ENCODE results near the gene PRRG1. TPM values are rescaled to one million over a fixed set of nuclear protein-coding genes. Genes with fewer than 3 reads are reported as not detected.

Gene PRRG1
- total RNA-seq, 2 experiments from 2014 or later = not detected

- ChIA-PET CTCF (ENCODE audit: unreplicated experiment) (no interaction called here), POLR2A (no interaction called here)
- Histone ChIP-seq H3K4me2 (ENCODE audit: low read length) (no peak overlapping the region), H3K36me3 (ENCODE audit: insufficient read depth, low read length) (no peaks in the 10 kb centered on the region), H4K20me1 (ENCODE audit: insufficient read depth, low read length) (no peaks in the 10 kb centered on the region), H3K9me2 (ENCODE audit: insufficient read depth, low read length) (no peaks in the 10 kb centered on the region), H3K4me1 (ENCODE audit: insufficient read depth, low read length, poor library complexity, severe bottlenecking) (no peaks in the 10 kb centered on the region), H3K4me3 (ENCODE audit: low read depth, low read length, poor library complexity, severe bottlenecking) (no peak overlapping the region), H3K79me2 (ENCODE audit: insufficient read depth, low read depth, low read length) (no peaks in the 10 kb centered on the region), H3K9me3 (ENCODE audit: low read length) (no peaks in the 10 kb centered on the region), H3K27ac (ENCODE audit: low read depth, low read length, poor library complexity, severe bottlenecking) (no peak overlapping the region), H2AFZ (ENCODE audit: low read length) (no peak overlapping the region)
- intact Hi-C loops (cut with micrococcal nuclease; ENCODE audit: unreplicated experiment) = no loop called here
- no peak for TF ChIP-seq CTCF (conservative IDR thresholded peaks at IDR 0.05; ENCODE audit: low read length)
- no peak for TF ChIP-seq EZH2phosphoT487 (IDR thresholded peaks at IDR 0.05; ENCODE audit: borderline replicate concordance, low read depth, low read length)
- no peak for DNase-seq (ENCODE audit: low spot score)
- no TSS peak for BruUV-seq (replicated peaks)
Measured at GRCh38 chrX:37330642-37331041, 18.5 kb upstream of the PRRG1 start.

- H3K79me2 ChIP-seq (ENCODE audit: insufficient read depth, low read depth, low read length) = no peaks in the 10 kb centered on the region
- BruUV-seq (replicated peaks) = no TSS peak
- no peak overlapping the region for H3K27ac ChIP-seq (ENCODE audit: low read depth, low read length, poor library complexity, severe bottlenecking)
- ChIA-PET POLR2A (no interaction called here), CTCF (ENCODE audit: unreplicated experiment) (no interaction called here)
- intact Hi-C loops (cut with micrococcal nuclease; ENCODE audit: unreplicated experiment) = no loop called here
- no peak overlapping the region for H2AFZ ChIP-seq (ENCODE audit: low read length)
- H3K9me2 ChIP-seq (ENCODE audit: insufficient read depth, low read length) = no peaks in the 10 kb centered on the region
- TF ChIP-seq EZH2phosphoT487 (IDR thresholded peaks at IDR 0.05; ENCODE audit: borderline replicate concordance, low read depth, low read length) (no peak), CTCF (conservative IDR thresholded peaks at IDR 0.05; ENCODE audit: low read length) (no peak)
- no peak overlapping the region for H3K4me2 ChIP-seq (ENCODE audit: low read length)
- H3K36me3 ChIP-seq (ENCODE audit: insufficient read depth, low read length) = no peaks in the 10 kb centered on the region
- H3K4me3 ChIP-seq (ENCODE audit: low read depth, low read length, poor library complexity, severe bottlenecking) = no peak overlapping the region
- no peaks in the 10 kb centered on the region for H3K4me1 ChIP-seq (ENCODE audit: insufficient read depth, low read length, poor library complexity, severe bottlenecking)
- H3K9me3 ChIP-seq (ENCODE audit: low read length) = no peaks in the 10 kb centered on the region
- no peaks in the 10 kb centered on the region for H4K20me1 ChIP-seq (ENCODE audit: insufficient read depth, low read length)
- no peak for DNase-seq (ENCODE audit: low spot score)
Measured at GRCh38 chrX:37331546-37331945, 17.6 kb upstream of the PRRG1 start.

GRCh38 chrX:37332055-37332454 is 17.1 kb upstream of the PRRG1 start:
- no TSS peak for BruUV-seq (replicated peaks)
- Histone ChIP-seq H3K36me3 (ENCODE audit: insufficient read depth, low read length) (no peaks in the 10 kb centered on the region), H4K20me1 (ENCODE audit: insufficient read depth, low read length) (no peaks in the 10 kb centered on the region), H3K4me2 (ENCODE audit: low read length) (no peak overlapping the region), H3K79me2 (ENCODE audit: insufficient read depth, low read depth, low read length) (no peaks in the 10 kb centered on the region), H3K27ac (ENCODE audit: low read depth, low read length, poor library complexity, severe bottlenecking) (no peak overlapping the region), H3K4me3 (ENCODE audit: low read depth, low read length, poor library complexity, severe bottlenecking) (no peak overlapping the region), H3K9me2 (ENCODE audit: insufficient read depth, low read length) (no peaks in the 10 kb centered on the region), H3K9me3 (ENCODE audit: low read length) (no peaks in the 10 kb centered on the region), H2AFZ (ENCODE audit: low read length) (no peak overlapping the region), H3K4me1 (ENCODE audit: insufficient read depth, low read length, poor library complexity, severe bottlenecking) (no peaks in the 10 kb centered on the region)
- DNase-seq (ENCODE audit: low spot score) = no peak
- intact Hi-C loops (cut with micrococcal nuclease; ENCODE audit: unreplicated experiment) = no loop called here
- ChIA-PET POLR2A (no interaction called here), CTCF (ENCODE audit: unreplicated experiment) (no interaction called here)
- TF ChIP-seq CTCF (conservative IDR thresholded peaks at IDR 0.05; ENCODE audit: low read length) (no peak), EZH2phosphoT487 (IDR thresholded peaks at IDR 0.05; ENCODE audit: borderline replicate concordance, low read depth, low read length) (no peak)
